ENCODE results near the gene SLCO2B1. TPM values are rescaled to one million over a fixed set of nuclear protein-coding genes. Genes with fewer than 3 reads are reported as not detected.

The SLCO2B1 gene
- total RNA-seq, 1 donor from 2014 or later, result 0.18 TPM

GRCh38 chr11:75182664-75183063, 31.8 kb downstream of the SLCO2B1 start:
- POLR2A ChIA-PET, result no interaction called here
- ATAC-seq (ENCODE audit: low read depth) (no peak), DNase-seq (no peak)
- intact Hi-C loops (cut with micrococcal nuclease), result no loop called here
- CTCF ChIA-PET, result interaction anchor here (1.5 kb wide), 1 partner anchor 42 kb away, joined by 3 read pairs; no protein-coding TSS in a partner anchor
- Mint-ChIP-seq H3K27me3 (peaks cover 12% of the 10 kb centered on the region), H3K4me3 (no peak overlapping the region), H3K36me3 (ENCODE audit: low read depth) (no peaks in the 10 kb centered on the region), H3K4me1 (no peaks in the 10 kb centered on the region), H3K9me3 (no peaks in the 10 kb centered on the region), H3K27ac (no peak overlapping the region)
- TF ChIP-seq, protein P1, sequence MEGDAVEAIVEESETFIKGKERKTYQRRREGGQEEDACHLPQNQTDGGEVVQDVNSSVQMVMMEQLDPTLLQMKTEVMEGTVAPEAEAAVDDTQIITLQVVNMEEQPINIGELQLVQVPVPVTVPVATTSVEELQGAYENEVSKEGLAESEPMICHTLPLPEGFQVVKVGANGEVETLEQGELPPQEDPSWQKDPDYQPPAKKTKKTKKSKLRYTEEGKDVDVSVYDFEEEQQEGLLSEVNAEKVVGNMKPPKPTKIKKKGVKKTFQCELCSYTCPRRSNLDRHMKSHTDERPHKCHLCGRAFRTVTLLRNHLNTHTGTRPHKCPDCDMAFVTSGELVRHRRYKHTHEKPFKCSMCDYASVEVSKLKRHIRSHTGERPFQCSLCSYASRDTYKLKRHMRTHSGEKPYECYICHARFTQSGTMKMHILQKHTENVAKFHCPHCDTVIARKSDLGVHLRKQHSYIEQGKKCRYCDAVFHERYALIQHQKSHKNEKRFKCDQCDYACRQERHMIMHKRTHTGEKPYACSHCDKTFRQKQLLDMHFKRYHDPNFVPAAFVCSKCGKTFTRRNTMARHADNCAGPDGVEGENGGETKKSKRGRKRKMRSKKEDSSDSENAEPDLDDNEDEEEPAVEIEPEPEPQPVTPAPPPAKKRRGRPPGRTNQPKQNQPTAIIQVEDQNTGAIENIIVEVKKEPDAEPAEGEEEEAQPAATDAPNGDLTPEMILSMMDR (IDR thresholded peaks at IDR 0.05), result no peak

DNA sequence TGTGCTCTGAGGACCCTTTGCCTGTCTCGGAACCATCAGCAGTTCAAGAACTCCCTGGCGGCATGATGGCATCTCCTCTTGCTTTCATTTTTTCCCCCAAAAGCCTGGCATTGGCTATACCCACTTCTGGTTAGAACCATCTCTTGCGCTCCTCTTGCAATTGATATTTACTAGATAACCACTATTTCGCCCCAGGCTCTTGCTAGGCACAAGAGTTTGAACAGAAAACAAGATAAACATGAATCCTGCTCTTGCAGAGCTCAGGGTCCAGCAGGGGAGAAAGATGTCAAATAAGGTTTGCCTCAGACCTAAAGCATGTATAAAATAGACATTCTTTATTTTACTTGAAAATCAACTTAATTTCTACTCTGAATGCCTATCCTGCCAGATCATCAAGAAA, 33.1 kb downstream of the SLCO2B1 start:
- no peak for DNase-seq
- CTCF ChIA-PET, result no interaction called here
- Mint-ChIP-seq H3K36me3 (ENCODE audit: low read depth) (no peaks in the 10 kb centered on the region), H3K27me3 (peaks cover 12% of the 10 kb centered on the region), H3K4me1 (no peaks in the 10 kb centered on the region), H3K27ac (no peak overlapping the region), H3K4me3 (no peak overlapping the region), H3K9me3 (no peaks in the 10 kb centered on the region)
- intact Hi-C loops (cut with micrococcal nuclease), result no loop called here
- POLR2A ChIA-PET, result no interaction called here
- no peak for ATAC-seq (ENCODE audit: low read depth)
- TF ChIP-seq, protein P1 (IDR thresholded peaks at IDR 0.05), result no peak

DNA sequence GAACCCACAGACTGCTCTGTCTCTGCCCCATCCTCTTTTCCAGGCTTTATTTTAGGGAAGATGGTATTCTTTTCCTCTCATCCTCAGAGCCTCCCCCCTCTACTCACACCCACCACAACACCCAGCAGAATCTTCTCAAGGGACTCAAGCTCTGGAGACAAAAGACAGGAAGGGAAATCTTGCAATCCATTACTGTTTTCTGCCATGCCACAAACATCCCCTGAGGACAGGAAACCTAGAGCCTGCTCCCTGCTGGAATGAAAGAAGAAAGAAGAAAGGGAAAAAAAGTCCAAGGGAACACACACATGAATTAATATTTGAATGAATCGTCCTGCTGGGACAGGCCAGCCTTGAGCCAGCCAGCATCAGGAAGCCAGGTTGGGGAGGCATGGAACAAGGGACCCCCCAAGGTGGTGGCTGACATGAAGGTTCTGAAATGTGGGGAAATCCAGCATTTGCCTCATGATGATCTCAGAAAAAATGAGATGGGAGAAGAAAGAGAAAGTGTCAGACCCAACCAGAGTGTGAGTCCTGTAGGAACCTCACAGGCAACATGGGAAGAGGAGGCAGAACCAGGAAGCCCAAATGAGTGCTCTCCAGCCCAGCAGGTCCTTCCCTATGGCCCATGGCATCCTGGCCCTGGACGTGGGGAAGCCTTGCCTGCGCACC, 34.0 kb downstream of the SLCO2B1 start:
- Mint-ChIP-seq H3K27ac (no peak overlapping the region), H3K27me3 (peaks cover 12% of the 10 kb centered on the region), H3K4me1 (no peaks in the 10 kb centered on the region), H3K36me3 (ENCODE audit: low read depth) (no peaks in the 10 kb centered on the region), H3K4me3 (no peak overlapping the region), H3K9me3 (no peaks in the 10 kb centered on the region)
- TF ChIP-seq, protein P1 (IDR thresholded peaks at IDR 0.05), result no peak
- POLR2A ChIA-PET, result no interaction called here
- DNase-seq (no peak), ATAC-seq (ENCODE audit: low read depth) (no peak)
- intact Hi-C loops (cut with micrococcal nuclease), result no loop called here
- CTCF ChIA-PET, result no interaction called here

GRCh38 chr11:75185866-75186265, 35.0 kb downstream of the SLCO2B1 start:
- Mint-ChIP-seq H3K27me3 (peaks cover 8% of the 10 kb centered on the region), H3K27ac (no peak overlapping the region), H3K4me1 (no peaks in the 10 kb centered on the region), H3K9me3 (no peaks in the 10 kb centered on the region), H3K4me3 (no peak overlapping the region), H3K36me3 (ENCODE audit: low read depth) (no peaks in the 10 kb centered on the region)
- intact Hi-C loops (cut with micrococcal nuclease), result no loop called here
- TF ChIP-seq, protein P1 (IDR thresholded peaks at IDR 0.05), result no peak
- POLR2A ChIA-PET, result no interaction called here
- ATAC-seq (ENCODE audit: low read depth) (no peak), DNase-seq (no peak)
- CTCF ChIA-PET, result no interaction called here

GRCh38 chr11:75186999-75187398, 36.1 kb downstream of the SLCO2B1 start:
- no peaks in the 10 kb centered on the region for H3K4me1 Mint-ChIP-seq
- no peaks in the 10 kb centered on the region for H3K36me3 Mint-ChIP-seq (ENCODE audit: low read depth)
- no peak overlapping the region for H3K27ac Mint-ChIP-seq
- peaks cover 5% of the 10 kb centered on the region for H3K27me3 Mint-ChIP-seq
- POLR2A ChIA-PET, result no interaction called here
- no peaks in the 10 kb centered on the region for H3K9me3 Mint-ChIP-seq
- no peak for DNase-seq
- TF ChIP-seq, protein P1 (IDR thresholded peaks at IDR 0.05), result no peak
- CTCF ChIA-PET, result no interaction called here
- intact Hi-C loops (cut with micrococcal nuclease), result no loop called here
- H3K4me3 Mint-ChIP-seq, result no peak overlapping the region
- no peak for ATAC-seq (ENCODE audit: low read depth)
